ENCODE data around the gene HEY2.

DNA sequence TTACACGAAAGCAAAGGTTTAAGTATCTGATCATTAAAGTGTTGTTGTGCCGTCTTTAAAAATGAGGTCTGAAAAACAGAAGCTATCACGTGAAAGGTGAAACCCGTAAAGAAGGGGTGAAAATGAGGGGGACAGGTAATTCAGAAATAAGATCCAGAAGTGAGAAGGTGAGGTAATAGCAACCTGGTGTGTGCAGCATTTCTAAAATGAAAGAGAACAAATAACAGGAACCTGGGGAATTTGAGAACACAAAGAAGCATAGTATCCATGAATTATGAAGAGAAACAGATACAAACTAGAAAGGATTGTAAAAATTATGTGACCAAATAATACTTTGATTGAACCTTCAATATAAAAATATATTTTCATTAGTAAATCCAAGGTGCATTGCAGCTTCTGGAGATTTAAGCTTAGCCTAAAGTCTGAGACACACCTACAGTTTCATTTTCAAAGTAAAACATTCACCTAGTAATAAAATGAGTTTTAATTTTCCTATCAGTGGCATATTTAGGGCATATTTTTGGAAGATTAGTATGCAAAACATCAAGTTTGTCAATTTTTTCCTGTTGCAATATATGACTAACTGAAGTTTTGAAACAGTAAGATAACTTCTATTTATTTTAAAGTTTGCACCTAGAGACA, 1.4 kb downstream of the HEY2 start:
- TF ChIP-seq, protein P1, sequence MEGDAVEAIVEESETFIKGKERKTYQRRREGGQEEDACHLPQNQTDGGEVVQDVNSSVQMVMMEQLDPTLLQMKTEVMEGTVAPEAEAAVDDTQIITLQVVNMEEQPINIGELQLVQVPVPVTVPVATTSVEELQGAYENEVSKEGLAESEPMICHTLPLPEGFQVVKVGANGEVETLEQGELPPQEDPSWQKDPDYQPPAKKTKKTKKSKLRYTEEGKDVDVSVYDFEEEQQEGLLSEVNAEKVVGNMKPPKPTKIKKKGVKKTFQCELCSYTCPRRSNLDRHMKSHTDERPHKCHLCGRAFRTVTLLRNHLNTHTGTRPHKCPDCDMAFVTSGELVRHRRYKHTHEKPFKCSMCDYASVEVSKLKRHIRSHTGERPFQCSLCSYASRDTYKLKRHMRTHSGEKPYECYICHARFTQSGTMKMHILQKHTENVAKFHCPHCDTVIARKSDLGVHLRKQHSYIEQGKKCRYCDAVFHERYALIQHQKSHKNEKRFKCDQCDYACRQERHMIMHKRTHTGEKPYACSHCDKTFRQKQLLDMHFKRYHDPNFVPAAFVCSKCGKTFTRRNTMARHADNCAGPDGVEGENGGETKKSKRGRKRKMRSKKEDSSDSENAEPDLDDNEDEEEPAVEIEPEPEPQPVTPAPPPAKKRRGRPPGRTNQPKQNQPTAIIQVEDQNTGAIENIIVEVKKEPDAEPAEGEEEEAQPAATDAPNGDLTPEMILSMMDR (IDR thresholded peaks at IDR 0.05; ENCODE audit: low read depth, low read length, missing input control): no peak
- TF ChIP-seq, protein P2, sequence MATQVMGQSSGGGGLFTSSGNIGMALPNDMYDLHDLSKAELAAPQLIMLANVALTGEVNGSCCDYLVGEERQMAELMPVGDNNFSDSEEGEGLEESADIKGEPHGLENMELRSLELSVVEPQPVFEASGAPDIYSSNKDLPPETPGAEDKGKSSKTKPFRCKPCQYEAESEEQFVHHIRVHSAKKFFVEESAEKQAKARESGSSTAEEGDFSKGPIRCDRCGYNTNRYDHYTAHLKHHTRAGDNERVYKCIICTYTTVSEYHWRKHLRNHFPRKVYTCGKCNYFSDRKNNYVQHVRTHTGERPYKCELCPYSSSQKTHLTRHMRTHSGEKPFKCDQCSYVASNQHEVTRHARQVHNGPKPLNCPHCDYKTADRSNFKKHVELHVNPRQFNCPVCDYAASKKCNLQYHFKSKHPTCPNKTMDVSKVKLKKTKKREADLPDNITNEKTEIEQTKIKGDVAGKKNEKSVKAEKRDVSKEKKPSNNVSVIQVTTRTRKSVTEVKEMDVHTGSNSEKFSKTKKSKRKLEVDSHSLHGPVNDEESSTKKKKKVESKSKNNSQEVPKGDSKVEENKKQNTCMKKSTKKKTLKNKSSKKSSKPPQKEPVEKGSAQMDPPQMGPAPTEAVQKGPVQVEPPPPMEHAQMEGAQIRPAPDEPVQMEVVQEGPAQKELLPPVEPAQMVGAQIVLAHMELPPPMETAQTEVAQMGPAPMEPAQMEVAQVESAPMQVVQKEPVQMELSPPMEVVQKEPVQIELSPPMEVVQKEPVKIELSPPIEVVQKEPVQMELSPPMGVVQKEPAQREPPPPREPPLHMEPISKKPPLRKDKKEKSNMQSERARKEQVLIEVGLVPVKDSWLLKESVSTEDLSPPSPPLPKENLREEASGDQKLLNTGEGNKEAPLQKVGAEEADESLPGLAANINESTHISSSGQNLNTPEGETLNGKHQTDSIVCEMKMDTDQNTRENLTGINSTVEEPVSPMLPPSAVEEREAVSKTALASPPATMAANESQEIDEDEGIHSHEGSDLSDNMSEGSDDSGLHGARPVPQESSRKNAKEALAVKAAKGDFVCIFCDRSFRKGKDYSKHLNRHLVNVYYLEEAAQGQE (IDR thresholded peaks at IDR 0.05): no peak
- no peak for TF ChIP-seq TAF1 (conservative IDR thresholded peaks at IDR 0.05)
- TF ChIP-seq, protein P3, sequence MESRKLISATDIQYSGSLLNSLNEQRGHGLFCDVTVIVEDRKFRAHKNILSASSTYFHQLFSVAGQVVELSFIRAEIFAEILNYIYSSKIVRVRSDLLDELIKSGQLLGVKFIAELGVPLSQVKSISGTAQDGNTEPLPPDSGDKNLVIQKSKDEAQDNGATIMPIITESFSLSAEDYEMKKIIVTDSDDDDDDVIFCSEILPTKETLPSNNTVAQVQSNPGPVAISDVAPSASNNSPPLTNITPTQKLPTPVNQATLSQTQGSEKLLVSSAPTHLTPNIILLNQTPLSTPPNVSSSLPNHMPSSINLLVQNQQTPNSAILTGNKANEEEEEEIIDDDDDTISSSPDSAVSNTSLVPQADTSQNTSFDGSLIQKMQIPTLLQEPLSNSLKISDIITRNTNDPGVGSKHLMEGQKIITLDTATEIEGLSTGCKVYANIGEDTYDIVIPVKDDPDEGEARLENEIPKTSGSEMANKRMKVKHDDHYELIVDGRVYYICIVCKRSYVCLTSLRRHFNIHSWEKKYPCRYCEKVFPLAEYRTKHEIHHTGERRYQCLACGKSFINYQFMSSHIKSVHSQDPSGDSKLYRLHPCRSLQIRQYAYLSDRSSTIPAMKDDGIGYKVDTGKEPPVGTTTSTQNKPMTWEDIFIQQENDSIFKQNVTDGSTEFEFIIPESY (IDR thresholded peaks at IDR 0.05): no peak
- no peak for TF ChIP-seq RAD21 (IDR thresholded peaks at IDR 0.05)
- no peak for TF ChIP-seq RXRA (IDR thresholded peaks at IDR 0.05)
- no peak for TF ChIP-seq GABPA (IDR thresholded peaks at IDR 0.05 in 1 of 2, conservative IDR thresholded peaks at IDR 0.05 in 1 of 2)
- TF ChIP-seq EGR1 (IDR thresholded peaks at IDR 0.05; ENCODE audit: low read depth in 2 of 2): no peak

Data from liver (tissue), 3 donors.